ENCODE measurements around the gene PKHD1. TPM values are rescaled to one million over a fixed set of nuclear protein-coding genes. Genes with fewer than 3 reads are reported as not detected.
A peak's percentile ranks its signal among the peaks of the same experiment; 100 is the strongest.

PKHD1 gene
- total RNA-seq, 1 experiment from 2014 or later: 0.43 TPM

GRCh38 chr6:52098721-52099120 lies 11.3 kb upstream of the PKHD1 start:
- intact Hi-C loops (cut with micrococcal nuclease; ENCODE audit: unreplicated experiment): loop anchor here (1.0 kb wide), 1 partner anchor 136 kb away; no protein-coding TSS in a partner anchor

GRCh38 chr6:52089758-52090348 lies 2.4 kb upstream of the PKHD1 start:
- Histone ChIP-seq H3K4me1 (ENCODE audit: insufficient read depth, low read length, poor library complexity, severe bottlenecking) (peaks cover 7% of the 10 kb centered on the region), H3K27me3 (replicated peaks; ENCODE audit: insufficient read depth, low read depth, low read length, poor library complexity) (no peaks in the 10 kb centered on the region), H3K4me3 (ENCODE audit: low read depth, low read length, poor library complexity, severe bottlenecking) (no peak overlapping the region), H3K9me3 (ENCODE audit: low read depth, low read length, poor library complexity, severe bottlenecking) (no peaks in the 10 kb centered on the region), H3K36me3 (ENCODE audit: insufficient read depth, low read length, poor library complexity, severe bottlenecking) (no peaks in the 10 kb centered on the region), H3K27ac (ENCODE audit: low read depth, low read length, poor library complexity, severe bottlenecking) (no peak overlapping the region)
- ChIA-PET POLR2A (ENCODE audit: low non-redundant PET) (no interaction called here), CTCF (no interaction called here)
- no TSS peak for BruUV-seq (replicated peaks)
- no peak for DNase-seq (ENCODE audit: low spot score)
- no peak for TF ChIP-seq CTCF (conservative IDR thresholded peaks at IDR 0.05; ENCODE audit: low read depth, low read length)
- TF ChIP-seq EZH2 (IDR thresholded peaks at IDR 0.05; ENCODE audit: borderline replicate concordance, low read depth, low read length, poor library complexity, severe bottlenecking): no peak
- intact Hi-C loops (cut with micrococcal nuclease; ENCODE audit: unreplicated experiment): no loop called here

More at GRCh38 chr6:52098721-52099120, 11.3 kb upstream of the PKHD1 start:
- no TSS peak for BruUV-seq (replicated peaks)
- ChIA-PET POLR2A (ENCODE audit: low non-redundant PET) (no interaction called here), CTCF (interaction anchor here (0.7 kb wide), 1 partner anchor 57 kb away, joined by 3 read pairs; no protein-coding TSS in a partner anchor)
- H3K27ac ChIP-seq (ENCODE audit: low read depth, low read length, poor library complexity, severe bottlenecking): peak overlapping the region; percentile 59
- H3K27me3 ChIP-seq (replicated peaks; ENCODE audit: insufficient read depth, low read depth, low read length, poor library complexity): no peaks in the 10 kb centered on the region
- TF ChIP-seq CTCF (conservative IDR thresholded peaks at IDR 0.05; ENCODE audit: low read depth, low read length) (peak; percentile 51), EZH2 (IDR thresholded peaks at IDR 0.05; ENCODE audit: borderline replicate concordance, low read depth, low read length, poor library complexity, severe bottlenecking) (no peak)
- H3K9me3 ChIP-seq (ENCODE audit: low read depth, low read length, poor library complexity, severe bottlenecking): no peaks in the 10 kb centered on the region
- peak; percentile 63 for DNase-seq (ENCODE audit: low spot score)
- H3K4me1 ChIP-seq (ENCODE audit: insufficient read depth, low read length, poor library complexity, severe bottlenecking): peaks cover 30% of the 10 kb centered on the region
- no peaks in the 10 kb centered on the region for H3K36me3 ChIP-seq (ENCODE audit: insufficient read depth, low read length, poor library complexity, severe bottlenecking)
- no peak overlapping the region for H3K4me3 ChIP-seq (ENCODE audit: low read depth, low read length, poor library complexity, severe bottlenecking)

GRCh38 chr6:52086741-52087140 lies 672 bp downstream of the PKHD1 start:
- H3K27me3 ChIP-seq (replicated peaks; ENCODE audit: insufficient read depth, low read depth, low read length, poor library complexity): no peaks in the 10 kb centered on the region
- peak overlapping the region; percentile 2 for H3K27ac ChIP-seq (ENCODE audit: low read depth, low read length, poor library complexity, severe bottlenecking)
- POLR2A ChIA-PET (ENCODE audit: low non-redundant PET): no interaction called here
- H3K36me3 ChIP-seq (ENCODE audit: insufficient read depth, low read length, poor library complexity, severe bottlenecking): no peaks in the 10 kb centered on the region
- H3K4me1 ChIP-seq (ENCODE audit: insufficient read depth, low read length, poor library complexity, severe bottlenecking): peaks cover 7% of the 10 kb centered on the region
- CTCF ChIA-PET: no interaction called here
- intact Hi-C loops (cut with micrococcal nuclease; ENCODE audit: unreplicated experiment): no loop called here
- no peaks in the 10 kb centered on the region for H3K9me3 ChIP-seq (ENCODE audit: low read depth, low read length, poor library complexity, severe bottlenecking)
- TF ChIP-seq EZH2 (IDR thresholded peaks at IDR 0.05; ENCODE audit: borderline replicate concordance, low read depth, low read length, poor library complexity, severe bottlenecking) (no peak), CTCF (conservative IDR thresholded peaks at IDR 0.05; ENCODE audit: low read depth, low read length) (no peak)
- H3K4me3 ChIP-seq (ENCODE audit: low read depth, low read length, poor library complexity, severe bottlenecking): no peak overlapping the region
- no peak for DNase-seq (ENCODE audit: low spot score)
- no TSS peak for BruUV-seq (replicated peaks)
